Measurements from ENCODE around the gene ZNF764. TPM values are rescaled to one million over a fixed set of nuclear protein-coding genes. Genes with fewer than 3 reads are reported as not detected.

Gene ZNF764
- total and polyA plus RNA-seq, 4 donors = 1.6 to 6.8 (median 4.2) TPM

DNA sequence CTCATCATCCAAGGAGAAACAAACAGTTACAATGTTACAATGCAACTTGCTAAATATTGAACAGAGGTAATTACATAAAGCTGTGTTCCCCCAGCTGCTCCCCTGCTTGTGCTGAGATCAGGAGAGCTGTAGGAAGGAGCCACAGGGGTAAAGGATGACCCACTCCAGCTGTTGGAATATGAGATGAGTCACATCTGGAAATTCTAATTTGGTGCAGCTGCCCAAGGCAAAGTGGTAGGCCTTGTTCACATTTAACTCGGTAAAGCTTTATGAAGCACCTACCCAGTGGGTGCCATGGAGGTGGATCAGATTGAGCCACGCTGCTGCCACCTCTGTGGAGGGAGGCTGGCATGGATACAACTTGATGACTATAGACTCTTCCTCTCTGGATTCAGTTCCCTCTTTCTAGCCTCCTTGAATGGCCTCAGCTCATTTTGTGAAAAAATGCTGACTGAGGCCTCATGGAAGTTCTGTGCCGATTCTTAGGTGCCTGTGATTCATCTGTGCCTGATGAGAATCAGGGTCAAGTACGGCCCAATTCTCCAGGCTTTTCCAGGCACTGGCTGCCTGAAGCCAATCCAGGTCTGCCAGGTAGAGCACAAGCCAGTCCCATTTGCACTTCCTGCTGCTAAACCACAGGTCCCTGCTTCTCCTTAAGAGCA, 44.6 kb upstream of the ZNF764 start:
- Histone ChIP-seq H3K9ac (ENCODE audit: low read depth in 1 of 2, low read length in 2 of 2) (no peak overlapping the region), H3K36me3 (ENCODE audit: control insufficient read depth in 4 of 4, insufficient read depth in 3 of 4, low read depth in 1 of 4, low read length in 3 of 4) (peaks cover 2 to 8% (median 3%) of the 10 kb centered on the region in 4 donors), H3K4me3 (ENCODE audit: low read depth in 1 of 3, low read length in 3 of 3) (no peak overlapping the region), H3K27ac (ENCODE audit: low read depth in 1 of 2, low read length in 2 of 2) (peak overlapping the region; percentile 19 to 94), H3K27me3 (ENCODE audit: control insufficient read depth in 4 of 4, insufficient read depth in 4 of 4, low read length in 3 of 4) (no peaks in the 10 kb centered on the region), H3K9me3 (ENCODE audit: control insufficient read depth in 4 of 4, low read length in 3 of 4) (no peaks in the 10 kb centered on the region), H3K4me1 (ENCODE audit: control insufficient read depth in 4 of 4, insufficient read depth in 4 of 4, low read length in 3 of 4) (peaks cover 12 to 40% (median 31%) of the 10 kb centered on the region in 4 donors)
- TF ChIP-seq, protein P1, sequence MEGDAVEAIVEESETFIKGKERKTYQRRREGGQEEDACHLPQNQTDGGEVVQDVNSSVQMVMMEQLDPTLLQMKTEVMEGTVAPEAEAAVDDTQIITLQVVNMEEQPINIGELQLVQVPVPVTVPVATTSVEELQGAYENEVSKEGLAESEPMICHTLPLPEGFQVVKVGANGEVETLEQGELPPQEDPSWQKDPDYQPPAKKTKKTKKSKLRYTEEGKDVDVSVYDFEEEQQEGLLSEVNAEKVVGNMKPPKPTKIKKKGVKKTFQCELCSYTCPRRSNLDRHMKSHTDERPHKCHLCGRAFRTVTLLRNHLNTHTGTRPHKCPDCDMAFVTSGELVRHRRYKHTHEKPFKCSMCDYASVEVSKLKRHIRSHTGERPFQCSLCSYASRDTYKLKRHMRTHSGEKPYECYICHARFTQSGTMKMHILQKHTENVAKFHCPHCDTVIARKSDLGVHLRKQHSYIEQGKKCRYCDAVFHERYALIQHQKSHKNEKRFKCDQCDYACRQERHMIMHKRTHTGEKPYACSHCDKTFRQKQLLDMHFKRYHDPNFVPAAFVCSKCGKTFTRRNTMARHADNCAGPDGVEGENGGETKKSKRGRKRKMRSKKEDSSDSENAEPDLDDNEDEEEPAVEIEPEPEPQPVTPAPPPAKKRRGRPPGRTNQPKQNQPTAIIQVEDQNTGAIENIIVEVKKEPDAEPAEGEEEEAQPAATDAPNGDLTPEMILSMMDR (IDR thresholded peaks at IDR 0.05; ENCODE audit: low read depth, low read length, missing input control) = no peak
- TF ChIP-seq GABPA (IDR thresholded peaks at IDR 0.05 in 1 of 2, conservative IDR thresholded peaks at IDR 0.05 in 1 of 2) (no peak), SP1 (IDR thresholded peaks at IDR 0.05) (no peak), JUND (IDR thresholded peaks at IDR 0.05) (no peak), FOXA2 (IDR thresholded peaks at IDR 0.05) (no peak), RAD21 (IDR thresholded peaks at IDR 0.05) (no peak), EGR1 (IDR thresholded peaks at IDR 0.05; ENCODE audit: low read depth in 2 of 2) (no peak)
- TF ChIP-seq, protein P2, sequence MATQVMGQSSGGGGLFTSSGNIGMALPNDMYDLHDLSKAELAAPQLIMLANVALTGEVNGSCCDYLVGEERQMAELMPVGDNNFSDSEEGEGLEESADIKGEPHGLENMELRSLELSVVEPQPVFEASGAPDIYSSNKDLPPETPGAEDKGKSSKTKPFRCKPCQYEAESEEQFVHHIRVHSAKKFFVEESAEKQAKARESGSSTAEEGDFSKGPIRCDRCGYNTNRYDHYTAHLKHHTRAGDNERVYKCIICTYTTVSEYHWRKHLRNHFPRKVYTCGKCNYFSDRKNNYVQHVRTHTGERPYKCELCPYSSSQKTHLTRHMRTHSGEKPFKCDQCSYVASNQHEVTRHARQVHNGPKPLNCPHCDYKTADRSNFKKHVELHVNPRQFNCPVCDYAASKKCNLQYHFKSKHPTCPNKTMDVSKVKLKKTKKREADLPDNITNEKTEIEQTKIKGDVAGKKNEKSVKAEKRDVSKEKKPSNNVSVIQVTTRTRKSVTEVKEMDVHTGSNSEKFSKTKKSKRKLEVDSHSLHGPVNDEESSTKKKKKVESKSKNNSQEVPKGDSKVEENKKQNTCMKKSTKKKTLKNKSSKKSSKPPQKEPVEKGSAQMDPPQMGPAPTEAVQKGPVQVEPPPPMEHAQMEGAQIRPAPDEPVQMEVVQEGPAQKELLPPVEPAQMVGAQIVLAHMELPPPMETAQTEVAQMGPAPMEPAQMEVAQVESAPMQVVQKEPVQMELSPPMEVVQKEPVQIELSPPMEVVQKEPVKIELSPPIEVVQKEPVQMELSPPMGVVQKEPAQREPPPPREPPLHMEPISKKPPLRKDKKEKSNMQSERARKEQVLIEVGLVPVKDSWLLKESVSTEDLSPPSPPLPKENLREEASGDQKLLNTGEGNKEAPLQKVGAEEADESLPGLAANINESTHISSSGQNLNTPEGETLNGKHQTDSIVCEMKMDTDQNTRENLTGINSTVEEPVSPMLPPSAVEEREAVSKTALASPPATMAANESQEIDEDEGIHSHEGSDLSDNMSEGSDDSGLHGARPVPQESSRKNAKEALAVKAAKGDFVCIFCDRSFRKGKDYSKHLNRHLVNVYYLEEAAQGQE (IDR thresholded peaks at IDR 0.05) = no peak
- 74% methylated on average over 4 of the region's 4 CpGs for WGBS
- no peak for DNase-seq (ENCODE audit: low spot score)

DNA sequence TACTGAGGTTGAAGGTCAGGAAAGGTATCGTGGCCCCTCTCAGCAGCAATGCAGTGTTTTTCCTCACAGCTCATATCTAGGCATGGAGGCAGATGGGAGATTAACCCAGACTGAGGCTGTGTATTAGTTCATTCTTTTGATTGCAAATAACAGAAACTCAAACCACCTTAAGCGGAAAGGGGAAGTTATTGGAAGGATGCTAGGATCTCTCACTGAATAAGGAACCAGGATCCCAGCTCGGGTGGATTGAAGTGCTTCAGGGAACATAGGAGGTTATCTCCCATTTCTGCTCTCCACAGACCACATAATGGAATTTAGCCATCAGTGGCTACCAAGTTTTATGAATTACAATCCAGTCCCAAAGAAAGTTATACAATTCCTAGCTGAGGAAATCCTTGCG, 43.8 kb upstream of the ZNF764 start:
- peaks cover 12 to 40% (median 31%) of the 10 kb centered on the region in 4 donors for H3K4me1 ChIP-seq (ENCODE audit: control insufficient read depth in 4 of 4, insufficient read depth in 4 of 4, low read length in 3 of 4)
- DNase-seq (ENCODE audit: low spot score) = no peak
- H3K27me3 ChIP-seq (ENCODE audit: control insufficient read depth in 4 of 4, insufficient read depth in 4 of 4, low read length in 3 of 4) = no peaks in the 10 kb centered on the region
- peaks cover 2 to 8% (median 3%) of the 10 kb centered on the region in 4 donors for H3K36me3 ChIP-seq (ENCODE audit: control insufficient read depth in 4 of 4, insufficient read depth in 3 of 4, low read depth in 1 of 4, low read length in 3 of 4)
- WGBS = 86% methylated on average over 4 of the region's 4 CpGs
- TF ChIP-seq NR2F2 (IDR thresholded peaks at IDR 0.05) (no peak), HNF4A (conservative IDR thresholded peaks at IDR 0.05) (no peak)
- no peaks in the 10 kb centered on the region for H3K9me3 ChIP-seq (ENCODE audit: control insufficient read depth in 4 of 4, low read length in 3 of 4)
- H3K9ac ChIP-seq (ENCODE audit: low read depth in 1 of 2, low read length in 2 of 2) = no peak overlapping the region
- H3K27ac ChIP-seq (ENCODE audit: low read depth in 1 of 2, low read length in 2 of 2) = no peak overlapping the region
- no peak overlapping the region for H3K4me3 ChIP-seq (ENCODE audit: low read depth in 1 of 3, low read length in 3 of 3)

DNA sequence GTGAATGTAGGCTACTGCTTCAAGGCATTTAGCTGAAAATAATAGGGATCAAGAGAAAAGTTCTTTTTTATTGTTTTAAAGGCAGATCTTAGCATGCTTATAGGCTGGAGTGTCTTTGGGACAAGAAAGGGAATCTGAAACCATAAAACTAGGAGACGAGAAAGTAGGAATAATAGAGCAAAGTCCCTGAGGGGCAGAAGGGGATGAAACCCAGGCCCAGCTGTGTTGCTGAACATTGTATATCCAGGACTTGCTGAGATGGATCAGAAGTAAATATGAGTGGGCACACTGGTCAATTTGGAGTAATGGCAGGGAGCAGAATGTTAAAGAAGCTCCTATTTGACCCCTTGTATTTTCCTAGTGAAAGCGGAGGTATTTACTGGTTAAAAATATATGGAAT, 42.8 kb upstream of the ZNF764 start:
- WGBS = 97% methylated on average over 2 of the region's 2 CpGs
- Histone ChIP-seq H3K36me3 (ENCODE audit: control insufficient read depth in 4 of 4, insufficient read depth in 3 of 4, low read depth in 1 of 4, low read length in 3 of 4) (peaks cover 2 to 8% (median 3%) of the 10 kb centered on the region in 4 donors), H3K9me3 (ENCODE audit: control insufficient read depth in 4 of 4, low read length in 3 of 4) (no peaks in the 10 kb centered on the region), H3K9ac (ENCODE audit: low read depth in 1 of 2, low read length in 2 of 2) (no peak overlapping the region), H3K4me3 (ENCODE audit: low read depth in 1 of 3, low read length in 3 of 3) (no peak overlapping the region), H3K27ac (ENCODE audit: low read depth in 1 of 2, low read length in 2 of 2) (no peak overlapping the region), H3K4me1 (ENCODE audit: control insufficient read depth in 4 of 4, insufficient read depth in 4 of 4, low read length in 3 of 4) (peaks cover 12 to 36% (median 30%) of the 10 kb centered on the region in 4 donors), H3K27me3 (ENCODE audit: control insufficient read depth in 4 of 4, insufficient read depth in 4 of 4, low read length in 3 of 4) (no peaks in the 10 kb centered on the region)
- no peak for TF ChIP-seq HNF4A (conservative IDR thresholded peaks at IDR 0.05)
- TF ChIP-seq, protein P3, sequence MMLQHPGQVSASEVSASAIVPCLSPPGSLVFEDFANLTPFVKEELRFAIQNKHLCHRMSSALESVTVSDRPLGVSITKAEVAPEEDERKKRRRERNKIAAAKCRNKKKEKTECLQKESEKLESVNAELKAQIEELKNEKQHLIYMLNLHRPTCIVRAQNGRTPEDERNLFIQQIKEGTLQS (IDR thresholded peaks at IDR 0.05) = no peak
- no peak for TF ChIP-seq YY1 (IDR thresholded peaks at IDR 0.05)
- no peak for TF ChIP-seq RXRA (IDR thresholded peaks at IDR 0.05)
- TF ChIP-seq, protein P4, sequence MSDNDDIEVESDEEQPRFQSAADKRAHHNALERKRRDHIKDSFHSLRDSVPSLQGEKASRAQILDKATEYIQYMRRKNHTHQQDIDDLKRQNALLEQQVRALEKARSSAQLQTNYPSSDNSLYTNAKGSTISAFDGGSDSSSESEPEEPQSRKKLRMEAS (IDR thresholded peaks at IDR 0.05) = no peak
- no peak for TF ChIP-seq RAD21 (IDR thresholded peaks at IDR 0.05)
- no peak for TF ChIP-seq NR2F2 (IDR thresholded peaks at IDR 0.05)
- no peak for TF ChIP-seq FOXA1 (IDR thresholded peaks at IDR 0.05)
- TF ChIP-seq, protein P5, sequence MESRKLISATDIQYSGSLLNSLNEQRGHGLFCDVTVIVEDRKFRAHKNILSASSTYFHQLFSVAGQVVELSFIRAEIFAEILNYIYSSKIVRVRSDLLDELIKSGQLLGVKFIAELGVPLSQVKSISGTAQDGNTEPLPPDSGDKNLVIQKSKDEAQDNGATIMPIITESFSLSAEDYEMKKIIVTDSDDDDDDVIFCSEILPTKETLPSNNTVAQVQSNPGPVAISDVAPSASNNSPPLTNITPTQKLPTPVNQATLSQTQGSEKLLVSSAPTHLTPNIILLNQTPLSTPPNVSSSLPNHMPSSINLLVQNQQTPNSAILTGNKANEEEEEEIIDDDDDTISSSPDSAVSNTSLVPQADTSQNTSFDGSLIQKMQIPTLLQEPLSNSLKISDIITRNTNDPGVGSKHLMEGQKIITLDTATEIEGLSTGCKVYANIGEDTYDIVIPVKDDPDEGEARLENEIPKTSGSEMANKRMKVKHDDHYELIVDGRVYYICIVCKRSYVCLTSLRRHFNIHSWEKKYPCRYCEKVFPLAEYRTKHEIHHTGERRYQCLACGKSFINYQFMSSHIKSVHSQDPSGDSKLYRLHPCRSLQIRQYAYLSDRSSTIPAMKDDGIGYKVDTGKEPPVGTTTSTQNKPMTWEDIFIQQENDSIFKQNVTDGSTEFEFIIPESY (IDR thresholded peaks at IDR 0.05) = no peak
- TF ChIP-seq HNF4G (IDR thresholded peaks at IDR 0.05) = no peak
- no peak for TF ChIP-seq JUND (IDR thresholded peaks at IDR 0.05)
- DNase-seq (ENCODE audit: low spot score) = no peak
